HepG2 (cell line): ENCODE results near the gene ZNF544. TPM values are rescaled to one million over a fixed set of nuclear protein-coding genes. Genes with fewer than 3 reads are reported as not detected.

ENCODE experiments used
- BHLHE40 ChIP-seq: IDR thresholded peaks from 2 replicates; pipeline ENCODE4 v1.6.1; 2011; ENCODE audit warnings: low read length, improper control_type of control experiment
- CHCHD3 ChIP-seq: sonication (generic); formaldehyde crosslinking; IDR thresholded peaks from 2 replicates; pipeline ENCODE4 v1.8.0; 2022; ENCODE audit warnings: mild to moderate bottlenecking, missing genetic modification reagents, moderate library complexity
- IRX3 ChIP-seq: sonication (generic); formaldehyde crosslinking; IDR thresholded peaks from 2 replicates; pipeline ENCODE4 v1.8.1; 2023; ENCODE audit warnings: mild to moderate bottlenecking, low read depth, missing genetic modification reagents, borderline replicate concordance
- KAT7 ChIP-seq: IDR thresholded peaks from 2 replicates; pipeline ENCODE4 v1.6.1; 2018; ENCODE audit warnings: borderline replicate concordance, missing compliant biosample characterization
- POLR2AphosphoS5 ChIP-seq: IDR thresholded peaks from 2 replicates; pipeline ENCODE4 v1.6.1; 2012; ENCODE audit warnings: low read depth, low read length
- RNF2 ChIP-seq: fragments of 450-650 bp; conservative IDR thresholded peaks from 2 replicates; pipeline ENCODE4 v1.6.1; 2016; ENCODE audit warnings: low read depth
- RORA ChIP-seq: sonication (generic); formaldehyde crosslinking; IDR thresholded peaks from 2 replicates; pipeline ENCODE4 v1.5.0; 2020; ENCODE audit warnings: mild to moderate bottlenecking, missing genetic modification reagents, moderate library complexity
- SALL1 ChIP-seq: sonication (generic); formaldehyde crosslinking; IDR thresholded peaks from 2 replicates; pipeline ENCODE4 v1.8.0; 2022; ENCODE audit warnings: mild to moderate bottlenecking, missing genetic modification reagents
- SATB2 ChIP-seq: sonication (generic); formaldehyde crosslinking; IDR thresholded peaks from 2 replicates; pipeline ENCODE4 v1.5.0; 2020; ENCODE audit warnings: missing genetic modification reagents
- SP2 ChIP-seq: sonication (generic); formaldehyde crosslinking; IDR thresholded peaks from 2 replicates; pipeline ENCODE4 v1.5.1; 2020; ENCODE audit warnings: mild to moderate bottlenecking, missing genetic modification reagents
- SP4 ChIP-seq: sonication (generic); formaldehyde crosslinking; IDR thresholded peaks from 2 replicates; pipeline ENCODE4 v1.8.1; 2023; ENCODE audit warnings: mild to moderate bottlenecking, missing genetic modification reagents
- SRF ChIP-seq: IDR thresholded peaks from 2 replicates; pipeline ENCODE4 v1.6.1; 2011; ENCODE audit warnings: mild to moderate bottlenecking, low read depth, low read length, moderate library complexity
- SRY ChIP-seq: sonication (generic); formaldehyde crosslinking; IDR thresholded peaks from 2 replicates; pipeline ENCODE4 v1.8.0; 2022; ENCODE audit warnings: mild to moderate bottlenecking, missing genetic modification reagents
- ZNF20 ChIP-seq: sonication (generic); formaldehyde crosslinking; IDR thresholded peaks from 2 replicates; pipeline ENCODE4 v1.4.0; 2020; ENCODE audit warnings: mild to moderate bottlenecking, moderate library complexity, missing genetic modification reagents
- ZNF614 ChIP-seq: IDR thresholded peaks from 2 replicates; pipeline ENCODE4 v1.6.1; 2018; ENCODE audit warnings: missing biosample characterization, missing genetic modification reagents, inconsistent platforms, borderline replicate concordance
- ZNF672 ChIP-seq: sonication (generic); formaldehyde crosslinking; IDR thresholded peaks from 2 replicates; pipeline ENCODE4 v1.8.1; 2022; ENCODE audit warnings: missing genetic modification reagents
- polyA plus RNA-seq, 8 experiments: library from polyadenylated mRNA; depleted of rRNA in 3 of 8; stranded (reverse) in 7 of 8; unstranded in 1 of 8; fragments of >200 nt; fragmentation: Illumina TruSeq in 4 of 8; extraction: Trizol in 4 of 8; gene quantifications; 2 replicates each; pipeline versions ENCODE4 v1.2.1 to v1.2.3, GENCODE V29; 2011 to 2016; ENCODE audit warnings: low read depth in 4 of 8, missing spikeins in 1 of 8, mixed read lengths in 1 of 8; ENCODE audit not compliant: insufficient read depth in 1 of 8
- total RNA-seq, 5 experiments: library from RNA; depleted of rRNA; stranded (reverse); fragments of >200 nt; fragmentation: Illumina TruSeq; extraction: Trizol; gene quantifications; 2 replicates each; pipeline ENCODE4 v1.2.3, GENCODE V29; 2016; ENCODE audit warnings: low read depth in 1 of 5
- TF ChIP-seq, protein P1 (sequence below), 2 experiments: fragments of 450-650 bp in 1 of 2; sonication (generic) in 1 of 2; formaldehyde crosslinking in 1 of 2; IDR thresholded peaks; 2 replicates each; pipeline versions ENCODE4 v1.6.1 to v1.8.0; 2016 to 2022; ENCODE audit warnings: antibody characterized with exemption in 1 of 2, mild to moderate bottlenecking in 1 of 2, missing genetic modification reagents in 1 of 2
- TF ChIP-seq, protein P2 (sequence below): sonication (generic); formaldehyde crosslinking; IDR thresholded peaks from 2 replicates; pipeline ENCODE4 v1.8.0; 2022; ENCODE audit warnings: mild to moderate bottlenecking, missing genetic modification reagents
- TF ChIP-seq, protein P3 (sequence below): IDR thresholded peaks from 2 replicates; pipeline ENCODE4 v1.6.1; 2016; ENCODE audit warnings: control low read depth

Gene ZNF544
- total and polyA plus RNA-seq, 2 of the 13 experiments (the other 11 are each of a cell fraction or from before 2014, with no cell fraction given) = 13.1 to 17.0 TPM

DNA sequence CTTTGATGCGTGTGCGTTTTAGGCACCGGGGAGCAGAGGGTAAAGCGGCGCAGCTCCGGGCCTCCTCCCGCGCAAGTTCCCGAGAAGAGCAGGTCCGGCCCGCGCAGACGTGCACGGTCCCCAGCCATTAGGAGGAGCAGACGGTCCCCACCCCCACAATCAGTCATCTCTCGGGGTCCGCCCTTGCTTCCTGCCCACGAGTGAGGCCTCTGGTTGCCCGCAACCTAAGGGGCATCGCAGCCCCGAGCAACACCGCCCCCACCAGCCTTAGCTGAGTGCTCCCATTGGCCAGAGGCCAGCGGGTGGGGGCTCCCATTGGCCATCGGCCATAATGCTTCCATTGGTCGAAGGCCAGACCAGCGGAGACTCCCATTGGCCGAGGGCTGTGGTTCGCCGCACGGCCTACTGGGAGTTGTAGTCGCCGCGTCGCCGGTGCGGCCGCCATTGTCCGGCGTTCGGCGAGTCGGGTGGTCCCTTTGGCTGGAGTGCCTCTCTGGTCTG is 49.9 kb downstream of the ZNF544 start, which contains the start of gene ZNF8 (continued):
- TF ChIP-seq, protein P1, sequence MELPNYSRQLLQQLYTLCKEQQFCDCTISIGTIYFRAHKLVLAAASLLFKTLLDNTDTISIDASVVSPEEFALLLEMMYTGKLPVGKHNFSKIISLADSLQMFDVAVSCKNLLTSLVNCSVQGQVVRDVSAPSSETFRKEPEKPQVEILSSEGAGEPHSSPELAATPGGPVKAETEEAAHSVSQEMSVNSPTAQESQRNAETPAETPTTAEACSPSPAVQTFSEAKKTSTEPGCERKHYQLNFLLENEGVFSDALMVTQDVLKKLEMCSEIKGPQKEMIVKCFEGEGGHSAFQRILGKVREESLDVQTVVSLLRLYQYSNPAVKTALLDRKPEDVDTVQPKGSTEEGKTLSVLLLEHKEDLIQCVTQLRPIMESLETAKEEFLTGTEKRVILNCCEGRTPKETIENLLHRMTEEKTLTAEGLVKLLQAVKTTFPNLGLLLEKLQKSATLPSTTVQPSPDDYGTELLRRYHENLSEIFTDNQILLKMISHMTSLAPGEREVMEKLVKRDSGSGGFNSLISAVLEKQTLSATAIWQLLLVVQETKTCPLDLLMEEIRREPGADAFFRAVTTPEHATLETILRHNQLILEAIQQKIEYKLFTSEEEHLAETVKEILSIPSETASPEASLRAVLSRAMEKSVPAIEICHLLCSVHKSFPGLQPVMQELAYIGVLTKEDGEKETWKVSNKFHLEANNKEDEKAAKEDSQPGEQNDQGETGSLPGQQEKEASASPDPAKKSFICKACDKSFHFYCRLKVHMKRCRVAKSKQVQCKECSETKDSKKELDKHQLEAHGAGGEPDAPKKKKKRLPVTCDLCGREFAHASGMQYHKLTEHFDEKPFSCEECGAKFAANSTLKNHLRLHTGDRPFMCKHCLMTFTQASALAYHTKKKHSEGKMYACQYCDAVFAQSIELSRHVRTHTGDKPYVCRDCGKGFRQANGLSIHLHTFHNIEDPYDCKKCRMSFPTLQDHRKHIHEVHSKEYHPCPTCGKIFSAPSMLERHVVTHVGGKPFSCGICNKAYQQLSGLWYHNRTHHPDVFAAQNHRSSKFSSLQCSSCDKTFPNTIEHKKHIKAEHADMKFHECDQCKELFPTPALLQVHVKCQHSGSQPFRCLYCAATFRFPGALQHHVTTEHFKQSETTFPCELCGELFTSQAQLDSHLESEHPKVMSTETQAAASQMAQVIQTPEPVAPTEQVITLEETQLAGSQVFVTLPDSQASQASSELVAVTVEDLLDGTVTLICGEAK (IDR thresholded peaks at IDR 0.05) = no peak
- TF ChIP-seq, protein P1 (CRISPR knock-in tag; IDR thresholded peaks at IDR 0.05) = peak; percentile 13; the same call in 1 of the 2 replicates
- TF ChIP-seq SP4 (CRISPR knock-in tag) (peak; percentile 75), SRF (no peak), IRX3 (no peak), RORA (no peak), SP2 (CRISPR knock-in tag) (peak; percentile 89), RNF2 (0 out of 2 replicates have a peak, but pooled peaks have one; percentile 7), SRY (peak; percentile 34; the same call in 1 of the 2 replicates), ZNF672 (no peak), SALL1 (CRISPR knock-in tag) (peak; percentile 79), KAT7 (CRISPR knock-in tag) (no peak), POLR2AphosphoS5 (peak; percentile 72), ZNF20 (CRISPR knock-in tag) (no peak), CHCHD3 (CRISPR knock-in tag) (no peak), SATB2 (no peak), ZNF614 (peak; percentile 72; the same call in 1 of the 2 replicates), BHLHE40 (no peak)
- TF ChIP-seq, protein P2, sequence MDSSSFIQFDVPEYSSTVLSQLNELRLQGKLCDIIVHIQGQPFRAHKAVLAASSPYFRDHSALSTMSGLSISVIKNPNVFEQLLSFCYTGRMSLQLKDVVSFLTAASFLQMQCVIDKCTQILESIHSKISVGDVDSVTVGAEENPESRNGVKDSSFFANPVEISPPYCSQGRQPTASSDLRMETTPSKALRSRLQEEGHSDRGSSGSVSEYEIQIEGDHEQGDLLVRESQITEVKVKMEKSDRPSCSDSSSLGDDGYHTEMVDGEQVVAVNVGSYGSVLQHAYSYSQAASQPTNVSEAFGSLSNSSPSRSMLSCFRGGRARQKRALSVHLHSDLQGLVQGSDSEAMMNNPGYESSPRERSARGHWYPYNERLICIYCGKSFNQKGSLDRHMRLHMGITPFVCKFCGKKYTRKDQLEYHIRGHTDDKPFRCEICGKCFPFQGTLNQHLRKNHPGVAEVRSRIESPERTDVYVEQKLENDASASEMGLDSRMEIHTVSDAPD = no peak; the same call in 1 of the 2 replicates
- TF ChIP-seq, protein P3, sequence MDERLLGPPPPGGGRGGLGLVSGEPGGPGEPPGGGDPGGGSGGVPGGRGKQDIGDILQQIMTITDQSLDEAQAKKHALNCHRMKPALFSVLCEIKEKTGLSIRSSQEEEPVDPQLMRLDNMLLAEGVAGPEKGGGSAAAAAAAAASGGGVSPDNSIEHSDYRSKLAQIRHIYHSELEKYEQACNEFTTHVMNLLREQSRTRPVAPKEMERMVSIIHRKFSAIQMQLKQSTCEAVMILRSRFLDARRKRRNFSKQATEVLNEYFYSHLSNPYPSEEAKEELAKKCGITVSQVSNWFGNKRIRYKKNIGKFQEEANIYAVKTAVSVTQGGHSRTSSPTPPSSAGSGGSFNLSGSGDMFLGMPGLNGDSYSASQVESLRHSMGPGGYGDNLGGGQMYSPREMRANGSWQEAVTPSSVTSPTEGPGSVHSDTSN (CRISPR knock-in tag) = 0 out of 2 replicates have a peak, but pooled peaks have one; percentile 18
